Stimulated activated CD8-positive, alpha-beta memory T cell treated with anti-CD3 and anti-CD28 coated beads, Interleukin-7, amount 100 ng/mL, for 4 hours (primary cell): Measurements from ENCODE around the gene MAPK8.

Source experiments
- DNase-seq, 2 donors: peaks; one replicate each; pipeline ENCODE4 v3.0.0-alpha.2; 2020; ENCODE audit warnings: low read depth in 2 of 2

Gene MAPK8

GRCh38 chr10:48383393-48383792 is 76.9 kb downstream of the MAPK8 start:
- DNase-seq = no peak

GRCh38 chr10:48384699-48384982 is 78.2 kb downstream of the MAPK8 start:
- no peak for DNase-seq

GRCh38 chr10:48389272-48389671 is 82.8 kb downstream of the MAPK8 start:
- DNase-seq = no peak

- no peak for DNase-seq
These were observed 83.5 kb downstream of the MAPK8 start for GRCh38 chr10:48389846-48390557.

- no peak for DNase-seq
These were observed 84.0 kb downstream of the MAPK8 start for GRCh38 chr10:48390558-48390871.

GRCh38 chr10:48390933-48391845 is 84.7 kb downstream of the MAPK8 start:
- DNase-seq = no peak

GRCh38 chr10:48391994-48392393 is 85.5 kb downstream of the MAPK8 start:
- no peak for DNase-seq

GRCh38 chr10:48398261-48398660 is 91.8 kb downstream of the MAPK8 start:
- DNase-seq = no peak

- DNase-seq = no peak
These were observed 92.6 kb downstream of the MAPK8 start for GRCh38 chr10:48399056-48399541.

GRCh38 chr10:48399551-48399950 is 93.1 kb downstream of the MAPK8 start:
- DNase-seq = no peak

GRCh38 chr10:48400129-48400849 is 93.8 kb downstream of the MAPK8 start:
- no peak for DNase-seq

- no peak for DNase-seq
These were observed 94.4 kb downstream of the MAPK8 start for GRCh38 chr10:48400850-48401220.

GRCh38 chr10:48404646-48405045 is 98.2 kb downstream of the MAPK8 start:
- no peak for DNase-seq

GRCh38 chr10:48406204-48406603 is 99.7 kb downstream of the MAPK8 start:
- no peak for DNase-seq

- no peak for DNase-seq
These were observed 100.2 kb downstream of the MAPK8 start for GRCh38 chr10:48406658-48407057.

GRCh38 chr10:48410503-48410902 is 104.0 kb downstream of the MAPK8 start:
- DNase-seq = no peak

GRCh38 chr10:48411510-48411909 is 105.0 kb downstream of the MAPK8 start:
- DNase-seq = no peak

- DNase-seq = no peak
These were observed 105.6 kb downstream of the MAPK8 start for GRCh38 chr10:48412081-48412480.

GRCh38 chr10:48412933-48413332 is 106.5 kb downstream of the MAPK8 start:
- DNase-seq = no peak

- no peak for DNase-seq
These were observed 107.7 kb downstream of the MAPK8 start for GRCh38 chr10:48414160-48414559.

GRCh38 chr10:48414778-48415177 is 108.3 kb downstream of the MAPK8 start:
- DNase-seq = no peak

- DNase-seq = no peak
These were observed 110.2 kb downstream of the MAPK8 start for GRCh38 chr10:48416584-48417232.
